ENCODE results near the gene FXYD7. TPM values are rescaled to one million over a fixed set of nuclear protein-coding genes. Genes with fewer than 3 reads are reported as not detected.

The FXYD7 gene
- polyA plus RNA-seq, 6 donors from 2014 or later, result 2.0 to 4.5 (median 3.4) TPM

- H3K27ac Mint-ChIP-seq, result peak overlapping the region in 4 of 6 donors; percentile 66 to 77 (median 70)
- H3K36me3 Mint-ChIP-seq, result peaks cover 39 to 74% of the 10 kb centered on the region in 2 donors
- no peak for ATAC-seq (ENCODE audit: low read depth in 2 of 2)
- peaks cover 0 to 5% (median 2%) of the 10 kb centered on the region in 7 donors for H3K9me3 Mint-ChIP-seq
- no peaks in the 10 kb centered on the region for H3K27me3 Mint-ChIP-seq
- H3K4me1 Mint-ChIP-seq, result peaks cover 37 to 48% (median 45%) of the 10 kb centered on the region in 3 donors
- DNase-seq, result no peak
- peak overlapping the region in 1 of 8 donors; percentile 52 for H3K4me3 Mint-ChIP-seq
Observed at GRCh38 chr19:35160629-35161433, 17.8 kb downstream of the FXYD7 start.

- DNase-seq (no peak), ATAC-seq (ENCODE audit: low read depth in 2 of 2) (no peak)
- Mint-ChIP-seq H3K9me3 (peaks cover 0 to 5% (median 3%) of the 10 kb centered on the region in 7 donors), H3K4me1 (peaks cover 34 to 48% (median 45%) of the 10 kb centered on the region in 3 donors), H3K36me3 (peaks cover 44 to 75% of the 10 kb centered on the region in 2 donors), H3K4me3 (peak overlapping the region in 1 of 8 donors; percentile 33), H3K27ac (peak overlapping the region in 3 of 6 donors; percentile 30 to 67 (median 66)), H3K27me3 (no peaks in the 10 kb centered on the region)
Observed at GRCh38 chr19:35161434-35161743, 18.3 kb downstream of the FXYD7 start.

- H3K4me1 Mint-ChIP-seq, result peaks cover 43 to 56% (median 48%) of the 10 kb centered on the region in 3 donors
- peak overlapping the region in 5 of 6 donors; percentile 47 to 91 (median 73) for H3K27ac Mint-ChIP-seq
- H3K36me3 Mint-ChIP-seq, result peaks cover 47 to 72% of the 10 kb centered on the region in 2 donors
- no peak for ATAC-seq (ENCODE audit: low read depth in 2 of 2)
- H3K4me3 Mint-ChIP-seq, result peak overlapping the region in 2 of 8 donors; percentile 33 to 56
- no peaks in the 10 kb centered on the region for H3K27me3 Mint-ChIP-seq
- H3K9me3 Mint-ChIP-seq, result peaks cover 0 to 6% (median 4%) of the 10 kb centered on the region in 7 donors
- DNase-seq, result no peak
Observed at GRCh38 chr19:35162471-35163326, 19.6 kb downstream of the FXYD7 start.

- DNase-seq (no peak), ATAC-seq (ENCODE audit: low read depth in 2 of 2) (no peak)
- Mint-ChIP-seq H3K27me3 (no peaks in the 10 kb centered on the region), H3K4me1 (peaks cover 43 to 63% (median 46%) of the 10 kb centered on the region in 3 donors), H3K9me3 (peaks cover 0 to 6% (median 4%) of the 10 kb centered on the region in 7 donors), H3K4me3 (no peak overlapping the region), H3K36me3 (peaks cover 36 to 67% of the 10 kb centered on the region in 2 donors), H3K27ac (peak overlapping the region in 3 of 6 donors; percentile 47 to 89 (median 49))
Observed at GRCh38 chr19:35164418-35164817, 21.4 kb downstream of the FXYD7 start.

- peaks cover 0 to 6% (median 4%) of the 10 kb centered on the region in 7 donors for H3K9me3 Mint-ChIP-seq
Observed at GRCh38 chr19:35165200-35166058, 22.4 kb downstream of the FXYD7 start.

GRCh38 chr19:35166100-35167063, 23.3 kb downstream of the FXYD7 start:
- Mint-ChIP-seq H3K27ac (peak overlapping the region; percentile 81 to 95 (median 91)), H3K4me1 (peaks cover 36 to 65% (median 40%) of the 10 kb centered on the region in 3 donors), H3K9me3 (peaks cover 0 to 6% (median 3%) of the 10 kb centered on the region in 7 donors), H3K27me3 (no peaks in the 10 kb centered on the region), H3K4me3 (peak overlapping the region in 6 of 8 donors; percentile 35 to 86 (median 64)), H3K36me3 (peaks cover 37 to 55% of the 10 kb centered on the region in 2 donors)
- DNase-seq (no peak), ATAC-seq (ENCODE audit: low read depth in 2 of 2) (no peak)

More at GRCh38 chr19:35165200-35166058, 22.4 kb downstream of the FXYD7 start:
- DNase-seq, result no peak
- peak overlapping the region in 5 of 6 donors; percentile 49 to 90 (median 90) for H3K27ac Mint-ChIP-seq
- H3K27me3 Mint-ChIP-seq, result no peaks in the 10 kb centered on the region
- peaks cover 42 to 64% (median 46%) of the 10 kb centered on the region in 3 donors for H3K4me1 Mint-ChIP-seq
- ATAC-seq (ENCODE audit: low read depth in 2 of 2), result no peak
- H3K4me3 Mint-ChIP-seq, result peak overlapping the region in 4 of 8 donors; percentile 5 to 65 (median 28)
- peaks cover 40 to 64% of the 10 kb centered on the region in 2 donors for H3K36me3 Mint-ChIP-seq

- H3K9me3 Mint-ChIP-seq, result peaks cover 0 to 6% (median 0%) of the 10 kb centered on the region in 7 donors
- peaks cover 40 to 62% (median 42%) of the 10 kb centered on the region in 3 donors for H3K4me1 Mint-ChIP-seq
- H3K27me3 Mint-ChIP-seq, result no peaks in the 10 kb centered on the region
- H3K27ac Mint-ChIP-seq, result peak overlapping the region; percentile 77 to 95 (median 91)
- H3K4me3 Mint-ChIP-seq, result peak overlapping the region in 7 of 8 donors; percentile 38 to 86 (median 59)
- ATAC-seq (ENCODE audit: low read depth in 2 of 2), result peak; percentile 68 to 72
- DNase-seq, result peak; percentile 38
- H3K36me3 Mint-ChIP-seq, result peaks cover 28 to 44% of the 10 kb centered on the region in 2 donors
Observed at GRCh38 chr19:35167251-35168119, 24.4 kb downstream of the FXYD7 start.

GRCh38 chr19:35168196-35168595, 25.1 kb downstream of the FXYD7 start:
- ATAC-seq (ENCODE audit: low read depth in 2 of 2), result no peak
- peaks cover 27 to 37% of the 10 kb centered on the region in 2 donors for H3K36me3 Mint-ChIP-seq
- no peaks in the 10 kb centered on the region for H3K27me3 Mint-ChIP-seq
- H3K27ac Mint-ChIP-seq, result peak overlapping the region in 2 of 6 donors; percentile 90 to 95
- peaks cover 0 to 6% (median 0%) of the 10 kb centered on the region in 7 donors for H3K9me3 Mint-ChIP-seq
- peaks cover 42 to 59% (median 45%) of the 10 kb centered on the region in 3 donors for H3K4me1 Mint-ChIP-seq
- H3K4me3 Mint-ChIP-seq, result peak overlapping the region in 1 of 8 donors; percentile 37
- no peak for DNase-seq

- peaks cover 0 to 6% (median 0%) of the 10 kb centered on the region in 7 donors for H3K9me3 Mint-ChIP-seq
- no peaks in the 10 kb centered on the region for H3K27me3 Mint-ChIP-seq
- DNase-seq (no peak), ATAC-seq (ENCODE audit: low read depth in 2 of 2) (no peak)
- peaks cover 39 to 47% (median 45%) of the 10 kb centered on the region in 3 donors for H3K4me1 Mint-ChIP-seq
- H3K27ac Mint-ChIP-seq, result peak overlapping the region; percentile 37 to 90 (median 77)
- peaks cover 24 to 28% of the 10 kb centered on the region in 2 donors for H3K36me3 Mint-ChIP-seq
- H3K4me3 Mint-ChIP-seq, result peak overlapping the region in 1 of 8 donors; percentile 60
Observed at GRCh38 chr19:35169221-35169995, 26.4 kb downstream of the FXYD7 start.

GRCh38 chr19:35170359-35171061, 27.5 kb downstream of the FXYD7 start:
- peak overlapping the region in 4 of 6 donors; percentile 62 to 90 (median 81) for H3K27ac Mint-ChIP-seq
- no peaks in the 10 kb centered on the region for H3K27me3 Mint-ChIP-seq
- no peak for ATAC-seq (ENCODE audit: low read depth in 2 of 2)
- DNase-seq, result no peak
- H3K4me1 Mint-ChIP-seq, result peaks cover 36 to 47% (median 47%) of the 10 kb centered on the region in 3 donors
- peaks cover 0 to 6% (median 0%) of the 10 kb centered on the region in 7 donors for H3K9me3 Mint-ChIP-seq
- H3K36me3 Mint-ChIP-seq, result peaks cover 20% of the 10 kb centered on the region in 2 donors
- H3K4me3 Mint-ChIP-seq, result no peak overlapping the region
